Measurements from ENCODE around the gene CFD.
"Not testable (repeated sequence)": the region's sequence is repeated elsewhere in the genome, so short reads cannot be mapped to it uniquely, and the experiment has no call there.

Gene CFD

DNA sequence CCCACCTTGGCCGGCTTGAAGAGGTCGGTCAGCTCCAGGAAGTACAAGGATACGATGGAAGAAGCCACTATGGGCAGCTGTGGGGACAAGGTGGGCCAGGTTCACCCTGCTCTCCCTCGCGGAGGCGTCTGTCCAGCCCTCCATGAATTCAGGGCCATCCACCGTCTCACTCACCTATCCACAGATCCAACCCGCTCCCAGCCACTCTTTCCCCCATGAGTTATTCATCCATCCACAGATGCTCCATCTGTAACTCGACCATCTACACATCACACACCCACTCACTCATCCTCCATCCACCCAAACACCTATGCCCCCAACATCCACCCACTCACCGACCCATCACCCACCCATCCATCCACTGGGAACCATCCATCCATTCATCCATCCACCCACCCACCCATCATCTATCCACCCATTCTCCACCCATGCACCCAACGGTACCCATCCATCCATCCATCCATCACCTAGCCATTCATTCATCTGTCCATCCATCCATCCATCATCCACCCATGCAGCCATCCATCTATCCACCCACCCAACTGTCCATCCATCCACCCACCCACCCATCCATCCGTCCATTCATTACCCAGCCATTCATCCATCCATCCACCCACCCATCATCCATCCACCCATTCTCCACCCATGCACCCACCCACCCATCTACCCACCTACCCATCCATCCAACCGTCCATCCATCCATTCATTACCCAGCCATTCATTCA is 43.5 kb upstream of the CFD start:
- Histone ChIP-seq H3K9ac (ENCODE audit: low read length) (no peak overlapping the region), H3K36me3 (ENCODE audit: control insufficient read depth, insufficient read depth, low read length) (no peaks in the 10 kb centered on the region)

GRCh38 chr19:816500-816857 is 43.0 kb upstream of the CFD start:
- Histone ChIP-seq H3K27me3 (ENCODE audit: control insufficient read depth, insufficient read depth, low read length) (peaks cover 3% of the 10 kb centered on the region), H3K9me3 (ENCODE audit: control insufficient read depth, low read length) (no peaks in the 10 kb centered on the region), H3K9ac (ENCODE audit: low read length) (no peak overlapping the region), H3K4me1 (ENCODE audit: control insufficient read depth, insufficient read depth, low read length) (no peaks in the 10 kb centered on the region), H3K4me3 (ENCODE audit: low read length) (no peak overlapping the region), H3K36me3 (ENCODE audit: control insufficient read depth, insufficient read depth, low read length) (no peaks in the 10 kb centered on the region)

More for the DNA sequence above, 43.5 kb upstream of the CFD start:
- Histone ChIP-seq H3K4me3 (ENCODE audit: low read length) (no peak overlapping the region), H3K9me3 (ENCODE audit: control insufficient read depth, low read length) (no peaks in the 10 kb centered on the region), H3K27me3 (ENCODE audit: control insufficient read depth, insufficient read depth, low read length) (no peaks in the 10 kb centered on the region), H3K4me1 (ENCODE audit: control insufficient read depth, insufficient read depth, low read length) (no peaks in the 10 kb centered on the region)

GRCh38 chr19:820212-820611 is 39.3 kb upstream of the CFD start:
- H3K27me3 ChIP-seq (ENCODE audit: control insufficient read depth, insufficient read depth, low read length) = peaks cover 16% of the 10 kb centered on the region
- H3K36me3 ChIP-seq (ENCODE audit: control insufficient read depth, insufficient read depth, low read length); H3K4me3 ChIP-seq (ENCODE audit: low read length); H3K4me1 ChIP-seq (ENCODE audit: control insufficient read depth, insufficient read depth, low read length); H3K9me3 ChIP-seq (ENCODE audit: control insufficient read depth, low read length); H3K9ac ChIP-seq (ENCODE audit: low read length): not testable (repeated sequence)

DNA sequence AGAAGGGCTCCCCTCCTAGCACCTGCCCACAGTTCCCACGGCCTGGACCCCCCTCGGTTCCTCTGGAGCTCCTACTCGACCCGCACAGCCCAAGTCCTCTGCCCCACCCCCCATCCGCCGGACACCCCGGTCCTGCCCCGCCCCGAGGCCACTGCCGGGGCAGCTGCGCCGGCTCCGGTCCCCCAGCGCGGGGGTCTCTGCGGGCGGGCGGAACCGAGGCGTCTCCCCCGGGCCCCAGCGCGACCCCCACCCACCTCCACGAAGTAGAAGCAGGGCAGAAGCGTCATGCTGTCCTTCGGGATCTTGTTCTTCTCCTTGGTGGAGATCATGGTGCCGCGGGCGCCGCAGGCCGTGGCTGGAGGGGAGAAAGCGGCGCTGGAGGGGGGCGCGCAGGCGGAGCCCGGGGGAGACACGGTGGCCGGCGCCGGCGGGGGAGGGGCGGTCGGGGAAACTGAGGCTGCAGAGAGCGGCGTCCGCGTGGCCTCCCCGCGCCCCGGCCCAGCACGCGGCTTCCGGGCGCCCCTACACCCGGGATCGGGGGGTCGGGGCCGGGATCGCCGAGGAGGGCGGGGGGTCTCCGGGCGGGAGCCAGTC is 38.1 kb upstream of the CFD start:
- no peaks in the 10 kb centered on the region for H3K4me1 ChIP-seq (ENCODE audit: control insufficient read depth, insufficient read depth, low read length)
- H3K9ac ChIP-seq (ENCODE audit: low read length) = no peak overlapping the region
- H3K27me3 ChIP-seq (ENCODE audit: control insufficient read depth, insufficient read depth, low read length) = peaks cover 16% of the 10 kb centered on the region
- no peaks in the 10 kb centered on the region for H3K9me3 ChIP-seq (ENCODE audit: control insufficient read depth, low read length)
- no peak overlapping the region for H3K4me3 ChIP-seq (ENCODE audit: low read length)
- no peaks in the 10 kb centered on the region for H3K36me3 ChIP-seq (ENCODE audit: control insufficient read depth, insufficient read depth, low read length)

DNA sequence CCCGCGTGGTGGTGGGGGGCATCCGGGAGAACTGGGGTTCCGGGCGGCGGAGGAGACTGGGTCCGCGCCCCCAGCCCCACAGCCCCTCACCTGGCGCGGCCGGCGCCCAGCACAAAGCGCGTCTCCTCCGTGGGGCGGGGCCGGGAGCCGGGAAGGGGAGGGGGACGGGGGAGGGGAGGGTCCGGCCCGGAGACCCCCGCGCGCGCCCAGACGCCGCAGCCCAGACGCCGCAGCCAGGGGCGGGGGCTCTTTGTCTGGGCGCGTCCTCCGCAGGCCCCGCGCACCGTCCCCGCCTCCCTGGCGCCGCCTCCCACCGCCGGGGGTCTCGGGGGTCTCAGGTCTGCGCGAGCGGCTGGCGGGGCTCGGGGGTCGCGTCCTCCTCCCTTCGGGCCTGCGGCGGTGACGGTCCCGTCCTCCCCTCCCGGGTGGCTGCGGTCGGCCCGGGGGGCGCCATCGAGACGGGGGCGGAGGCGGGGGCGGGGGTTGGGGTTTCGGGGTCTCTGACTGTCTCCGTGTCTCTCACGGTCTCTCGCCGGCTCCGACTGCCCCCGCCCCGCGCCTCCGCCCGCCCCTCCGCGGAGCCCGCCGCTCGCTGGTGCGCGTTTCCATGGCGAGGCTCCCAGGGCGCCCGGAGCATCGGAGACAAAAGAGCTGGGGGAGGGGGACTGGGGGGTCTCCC is 37.5 kb upstream of the CFD start, which contains the start of gene PLPPR3:
Gene PLPPR3 (minus strand): TSS at position 131 of the 679 bp plus-strand sequence. CDS start 396 bp downstream, outside the sequence.
- Histone ChIP-seq H3K9ac (ENCODE audit: low read length) (no peak within 1 kb of the TSS), H3K4me1 (ENCODE audit: control insufficient read depth, insufficient read depth, low read length) (no peaks in the 10 kb centered on the region), H3K4me3 (ENCODE audit: low read length) (no peak within 1 kb of the TSS), H3K9me3 (ENCODE audit: control insufficient read depth, low read length) (no peaks in the 10 kb centered on the region), H3K36me3 (ENCODE audit: control insufficient read depth, insufficient read depth, low read length) (no peaks in the 10 kb centered on the region), H3K27me3 (ENCODE audit: control insufficient read depth, insufficient read depth, low read length) (peaks cover 16% of the 10 kb centered on the region)

GRCh38 chr19:823565-824121 is 35.8 kb upstream of the CFD start:
- Histone ChIP-seq H3K4me1 (ENCODE audit: control insufficient read depth, insufficient read depth, low read length) (peaks cover 6% of the 10 kb centered on the region), H3K4me3 (ENCODE audit: low read length) (no peak overlapping the region), H3K9ac (ENCODE audit: low read length) (no peak overlapping the region), H3K9me3 (ENCODE audit: control insufficient read depth, low read length) (no peaks in the 10 kb centered on the region), H3K36me3 (ENCODE audit: control insufficient read depth, insufficient read depth, low read length) (no peaks in the 10 kb centered on the region), H3K27me3 (ENCODE audit: control insufficient read depth, insufficient read depth, low read length) (peaks cover 16% of the 10 kb centered on the region)

DNA sequence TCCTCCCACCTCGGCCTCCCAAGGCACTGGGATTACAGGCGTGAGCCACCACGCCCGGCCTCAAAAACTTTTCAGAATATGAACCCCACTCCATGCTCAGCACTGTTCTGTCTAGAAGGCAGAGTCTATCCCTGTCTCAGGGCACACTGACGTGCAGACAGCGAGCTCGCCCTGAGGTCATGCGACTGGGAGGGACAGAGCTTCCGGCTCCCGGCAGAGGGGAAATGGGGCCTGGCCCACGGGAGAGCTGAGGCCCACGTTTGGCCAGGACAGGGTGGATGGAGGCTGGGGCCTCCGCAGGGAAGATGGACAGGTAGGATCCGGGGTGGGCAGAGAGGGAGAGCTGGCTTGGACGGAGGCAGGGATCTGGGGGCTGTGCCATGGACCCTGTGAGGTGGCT is 34.6 kb upstream of the CFD start:
- H3K9ac ChIP-seq (ENCODE audit: low read length) = no peak overlapping the region
- H3K4me3 ChIP-seq (ENCODE audit: low read length) = no peak overlapping the region
- H3K4me1 ChIP-seq (ENCODE audit: control insufficient read depth, insufficient read depth, low read length) = peaks cover 6% of the 10 kb centered on the region
- no peaks in the 10 kb centered on the region for H3K36me3 ChIP-seq (ENCODE audit: control insufficient read depth, insufficient read depth, low read length)
- H3K9me3 ChIP-seq (ENCODE audit: control insufficient read depth, low read length) = no peaks in the 10 kb centered on the region
- peaks cover 22% of the 10 kb centered on the region for H3K27me3 ChIP-seq (ENCODE audit: control insufficient read depth, insufficient read depth, low read length)

- Histone ChIP-seq H3K9me3 (ENCODE audit: control insufficient read depth, low read length) (no peaks in the 10 kb centered on the region), H3K27me3 (ENCODE audit: control insufficient read depth, insufficient read depth, low read length) (peaks cover 22% of the 10 kb centered on the region), H3K36me3 (ENCODE audit: control insufficient read depth, insufficient read depth, low read length) (no peaks in the 10 kb centered on the region), H3K4me1 (ENCODE audit: control insufficient read depth, insufficient read depth, low read length) (peaks cover 6% of the 10 kb centered on the region), H3K9ac (ENCODE audit: low read length) (no peak overlapping the region), H3K4me3 (ENCODE audit: low read length) (no peak overlapping the region)
These were observed 33.4 kb upstream of the CFD start for GRCh38 chr19:825897-826644.

- Histone ChIP-seq H3K9me3 (ENCODE audit: control insufficient read depth, low read length) (no peaks in the 10 kb centered on the region), H3K27me3 (ENCODE audit: control insufficient read depth, insufficient read depth, low read length) (peaks cover 27% of the 10 kb centered on the region), H3K4me1 (ENCODE audit: control insufficient read depth, insufficient read depth, low read length) (peaks cover 6% of the 10 kb centered on the region), H3K36me3 (ENCODE audit: control insufficient read depth, insufficient read depth, low read length) (no peaks in the 10 kb centered on the region), H3K4me3 (ENCODE audit: low read length) (no peak overlapping the region), H3K9ac (ENCODE audit: low read length) (no peak overlapping the region)
These were observed 32.2 kb upstream of the CFD start for GRCh38 chr19:827314-827709.

- Histone ChIP-seq H3K4me3 (ENCODE audit: low read length) (no peak within 1 kb of the TSS), H3K9me3 (ENCODE audit: control insufficient read depth, low read length) (no peaks in the 10 kb centered on the region), H3K27me3 (ENCODE audit: control insufficient read depth, insufficient read depth, low read length) (peaks cover 22% of the 10 kb centered on the region), H3K36me3 (ENCODE audit: control insufficient read depth, insufficient read depth, low read length) (no peaks in the 10 kb centered on the region), H3K9ac (ENCODE audit: low read length) (no peak within 1 kb of the TSS), H3K4me1 (ENCODE audit: control insufficient read depth, insufficient read depth, low read length) (peaks cover 6% of the 10 kb centered on the region)
These were observed 31.6 kb upstream of the CFD start, which contains the start of gene AZU1 for GRCh38 chr19:827710-828321. Gene AZU1, plus strand, starts transcription at chr19:827837. Its CDS starts 10 bp downstream, at chr19:827847.

- no peaks in the 10 kb centered on the region for H3K36me3 ChIP-seq (ENCODE audit: control insufficient read depth, insufficient read depth, low read length)
- H3K4me1 ChIP-seq (ENCODE audit: control insufficient read depth, insufficient read depth, low read length) = peaks cover 6% of the 10 kb centered on the region
- peaks cover 14% of the 10 kb centered on the region for H3K27me3 ChIP-seq (ENCODE audit: control insufficient read depth, insufficient read depth, low read length)
These were observed 30.2 kb upstream of the CFD start for GRCh38 chr19:829129-829758.

More at GRCh38 chr19:829129-829758, 30.2 kb upstream of the CFD start:
- Histone ChIP-seq H3K9ac (ENCODE audit: low read length) (no peak overlapping the region), H3K9me3 (ENCODE audit: control insufficient read depth, low read length) (no peaks in the 10 kb centered on the region), H3K4me3 (ENCODE audit: low read length) (no peak overlapping the region)

Measured in mucosa of stomach (tissue), 1 donor.